Fibroblast of mammary gland (primary cell): Measurements from ENCODE around the gene CHMP4A.

Source experiments
- DNase-seq: peaks from one replicate; pipeline ENCODE4 v3.0.0-alpha.2; 2010; ENCODE audit warnings: low read depth
- H3K4me3 ChIP-seq: 2 replicates; pipeline ENCODE4 v1.5.1; 2011; ENCODE audit warnings: low read depth, mild to moderate bottlenecking, low read length, moderate library complexity; ENCODE audit not compliant: control insufficient read depth
- CTCF ChIP-seq: conservative IDR thresholded peaks from 2 replicates; pipeline ENCODE4 v1.5.1; 2011; ENCODE audit warnings: low read depth, low read length, inconsistent platforms; ENCODE audit not compliant: control insufficient read depth, insufficient read depth

Gene CHMP4A

GRCh38 chr14:24190416-24190815 lies 22.9 kb downstream of the CHMP4A start:
- H3K4me3 ChIP-seq, result no peak overlapping the region

GRCh38 chr14:24189460-24189859 lies 23.8 kb downstream of the CHMP4A start:
- no peak overlapping the region for H3K4me3 ChIP-seq
- TF ChIP-seq CTCF, result no peak
- no peak for DNase-seq

More at GRCh38 chr14:24190416-24190815, 22.9 kb downstream of the CHMP4A start:
- TF ChIP-seq CTCF, result no peak
- DNase-seq, result no peak

GRCh38 chr14:24189059-24189375 lies 24.3 kb downstream of the CHMP4A start:
- H3K4me3 ChIP-seq, result no peak overlapping the region
- TF ChIP-seq CTCF, result no peak
- DNase-seq, result no peak

GRCh38 chr14:24188251-24189058 lies 24.8 kb downstream of the CHMP4A start, which contains the start of gene IPO4:
IPO4 (minus strand) TSS chr14:24188816; CDS start chr14:24188787, 29 bp downstream.
- TF ChIP-seq CTCF, result no peak
- peak; percentile 97 for DNase-seq
- H3K4me3 ChIP-seq, result peak within 1 kb of the TSS; percentile 86

- peak overlapping the region; percentile 86 for H3K4me3 ChIP-seq
- no peak for DNase-seq
- no peak for TF ChIP-seq CTCF
Measured at GRCh38 chr14:24187539-24187915, 25.8 kb downstream of the CHMP4A start.

GRCh38 chr14:24186831-24187538 lies 26.3 kb downstream of the CHMP4A start:
- DNase-seq, result no peak
- no peak overlapping the region for H3K4me3 ChIP-seq
- TF ChIP-seq CTCF, result no peak

GRCh38 chr14:24185741-24186140 lies 27.5 kb downstream of the CHMP4A start:
- TF ChIP-seq CTCF, result no peak
- no peak overlapping the region for H3K4me3 ChIP-seq

More at GRCh38 chr14:24185741-24186140, 27.5 kb downstream of the CHMP4A start:
- no peak for DNase-seq
